Kidney (tissue), 14 donors: ENCODE results near the gene MAPK1IP1L. TPM values are rescaled to one million over a fixed set of nuclear protein-coding genes. Genes with fewer than 3 reads are reported as not detected.

Experiments used
- DNase-seq, 5 donors: peaks; one replicate each; pipeline ENCODE4 v3.0.0-alpha.2; 2013 to 2020
- FAIRE-seq: peaks from 2 replicates; lab custom pipeline; 2012; peaks lifted over from hg19 to GRCh38; lab: Jason Lieb, UNC
- H3K27ac ChIP-seq, 2 donors: one replicate each; pipeline ENCODE4 v1.7.0; 2013; ENCODE audit warnings: low read depth in 2 of 2, low read length in 2 of 2, inconsistent platforms in 1 of 2
- H3K27me3 ChIP-seq: one replicate; pipeline ENCODE4 v1.7.1; 2013; ENCODE audit warnings: low read length, inconsistent platforms; ENCODE audit not compliant: control insufficient read depth, insufficient read depth
- H3K36me3 ChIP-seq, 3 donors: one replicate each; pipeline versions ENCODE4 v1.7.0 to v1.7.1; 2013; ENCODE audit warnings: low read length in 3 of 3, control low read depth in 1 of 3, inconsistent platforms in 1 of 3; ENCODE audit not compliant: insufficient read depth in 3 of 3, control insufficient read depth in 2 of 3
- H3K4me1 ChIP-seq, 3 donors: one replicate each; pipeline versions ENCODE4 v1.7.0 to v1.7.1; 2013; ENCODE audit warnings: low read length in 3 of 3, inconsistent platforms in 1 of 3, low read depth in 1 of 3; ENCODE audit not compliant: control insufficient read depth in 2 of 3, insufficient read depth in 2 of 3
- H3K4me3 ChIP-seq, 3 donors: one replicate each; pipeline versions ENCODE4 v1.7.0 to v1.8.1; 2013; ENCODE audit warnings: low read length in 3 of 3, control low read depth in 1 of 3, inconsistent platforms in 1 of 3
- H3K9ac ChIP-seq, 3 donors: one replicate each; pipeline versions ENCODE4 v1.7.0 to v1.7.1; 2013; ENCODE audit warnings: low read length in 3 of 3, control low read depth in 1 of 3, inconsistent platforms in 1 of 3
- H3K9me3 ChIP-seq, 3 donors: one replicate each; pipeline versions ENCODE4 v1.7.0 to v1.7.1; 2013; ENCODE audit warnings: low read length in 3 of 3, control low read depth in 1 of 3, inconsistent platforms in 1 of 3; ENCODE audit not compliant: control insufficient read depth in 2 of 3, insufficient read depth in 1 of 3
- CTCF ChIP-seq: IDR thresholded peaks from 3 replicates; pipeline ENCODE4 v1.5.1; 2012; ENCODE audit warnings: mild to moderate bottlenecking, moderate library complexity, borderline replicate concordance; ENCODE audit not compliant: insufficient read depth; ENCODE audit errors: extremely low read depth
- intact Hi-C: fragments of 100-400 bp; cut with DNase I; formaldehyde crosslinking; loops from one replicate; pipeline ENCODE4 v1.11.1; 2022
- polyA plus RNA-seq: library from polyadenylated mRNA; stranded (reverse); fragments of 350-450 nt; fragmentation: Illumina TruSeq; extraction: RNeasy Lipid Tissue Mini Kit (QIAGEN cat#74804); gene quantifications from one replicate; pipeline ENCODE4 v1.2.3, GENCODE V29; 2014; ENCODE audit warnings: low read depth, low replicate concordance; ENCODE audit not compliant: insufficient read depth
- total RNA-seq: library from RNA; stranded (reverse); fragmentation: NEBNext Ultra II Directional; extraction: Animal tissue kit (Norgen Biotek cat#: 25700); gene quantifications from one replicate; pipeline ENCODE4 v1.2.1, GENCODE V29; 2021
- donor health status: control.
- donor health status: control.
- donor health status: control.
- donor health status: control.
- donor health status: control.
- donor health status: DM: yes; HTN: yes; CAD: no.
- donor health status: Normal renal cell carcinoma (clear cell type).

The MAPK1IP1L gene
- total and polyA plus RNA-seq, 2 donors from 2014 or later = 43.3 to 101 TPM

GRCh38 chr14:55053500-55053899 lies 2.1 kb downstream of the MAPK1IP1L start:
- peaks cover 0 to 3% (median 0%) of the 10 kb centered on the region in 3 donors for H3K36me3 ChIP-seq
- H3K4me3 ChIP-seq = peak overlapping the region in 2 of 3 donors; percentile 87 to 98
- H3K9ac ChIP-seq = no peak overlapping the region
- no peak for FAIRE-seq
- H3K27me3 ChIP-seq = no peaks in the 10 kb centered on the region
- H3K27ac ChIP-seq = peak overlapping the region in 1 of 2 donors; percentile 100
- TF ChIP-seq CTCF = no peak
- H3K9me3 ChIP-seq = no peaks in the 10 kb centered on the region
- intact Hi-C loops = no loop called here
- no peak for DNase-seq
- H3K4me1 ChIP-seq = peaks cover 0 to 17% (median 10%) of the 10 kb centered on the region in 3 donors

GRCh38 chr14:55054098-55054497 lies 2.7 kb downstream of the MAPK1IP1L start:
- Histone ChIP-seq H3K4me1 (peaks cover 0 to 17% (median 10%) of the 10 kb centered on the region in 3 donors), H3K9ac (no peak overlapping the region), H3K4me3 (no peak overlapping the region), H3K27me3 (no peaks in the 10 kb centered on the region), H3K9me3 (no peaks in the 10 kb centered on the region), H3K36me3 (peaks cover 0 to 3% (median 0%) of the 10 kb centered on the region in 3 donors), H3K27ac (no peak overlapping the region)
- DNase-seq (no peak), FAIRE-seq (no peak)
- no peak for TF ChIP-seq CTCF
- intact Hi-C loops = no loop called here

GRCh38 chr14:55057919-55058318 lies 6.5 kb downstream of the MAPK1IP1L start:
- intact Hi-C loops = no loop called here
- Histone ChIP-seq H3K36me3 (peaks cover 0 to 5% (median 2%) of the 10 kb centered on the region in 3 donors), H3K27ac (no peak overlapping the region), H3K9me3 (no peaks in the 10 kb centered on the region), H3K4me3 (no peak overlapping the region), H3K4me1 (peaks cover 0 to 12% (median 10%) of the 10 kb centered on the region in 3 donors), H3K9ac (no peak overlapping the region), H3K27me3 (no peaks in the 10 kb centered on the region)
- TF ChIP-seq CTCF = no peak
- DNase-seq (no peak), FAIRE-seq (no peak)

GRCh38 chr14:55059333-55059732 lies 7.9 kb downstream of the MAPK1IP1L start:
- Histone ChIP-seq H3K27ac (no peak overlapping the region), H3K9ac (no peak overlapping the region), H3K4me1 (peaks cover 0 to 10% (median 5%) of the 10 kb centered on the region in 3 donors), H3K27me3 (no peaks in the 10 kb centered on the region), H3K36me3 (peaks cover 0 to 11% (median 7%) of the 10 kb centered on the region in 3 donors), H3K4me3 (no peak overlapping the region), H3K9me3 (no peaks in the 10 kb centered on the region)
- no peak for DNase-seq
- no peak for FAIRE-seq
- intact Hi-C loops = no loop called here
- no peak for TF ChIP-seq CTCF
